WTC11 (cell line): ENCODE data around the gene FLYWCH2. TPM values are rescaled to one million over a fixed set of nuclear protein-coding genes. Genes with fewer than 3 reads are reported as not detected.

Experiments used
- ATAC-seq: fragments of 200-7000 bp; cut with Tn5 transposase; 2 replicates; pipeline ENCODE4 v1.10.0; 2021; ENCODE audit warnings: mild to moderate bottlenecking, moderate library complexity
- CTCF ChIA-PET: fragments of 300-600 bp; sonication (Branson Sonifier 250); formaldehyde crosslinking; loops from one replicate; lab custom pipeline; 2021; ENCODE audit warnings: antibody characterized with exemption; lab: Charles Lee
- POLR2A ChIA-PET: fragments of 350-600 bp; sonication (Branson Sonifier 250); formaldehyde crosslinking; loops from one replicate; lab custom pipeline; 2021; ENCODE audit warnings: antibody characterized with exemption; lab: Charles Lee
- DNase-seq: peaks from one replicate; pipeline ENCODE4 v3.0.0; 2021; ENCODE audit warnings: low spot score
- H3K27ac Mint-ChIP-seq: 2 replicates; pipeline ENCODE4 v1.8.0; 2021; ENCODE audit warnings: mixed read lengths
- H3K27me3 Mint-ChIP-seq: 2 replicates; pipeline ENCODE4 v1.8.0; 2021; ENCODE audit warnings: low read depth, mild to moderate bottlenecking, moderate library complexity, mixed read lengths
- H3K36me3 Mint-ChIP-seq: 2 replicates; pipeline ENCODE4 v1.8.0; 2021; ENCODE audit warnings: mixed read lengths
- H3K4me1 Mint-ChIP-seq: 2 replicates; pipeline ENCODE4 v1.8.0; 2022; ENCODE audit warnings: mixed read lengths
- H3K4me3 Mint-ChIP-seq: 2 replicates; pipeline ENCODE4 v1.8.0; 2021; ENCODE audit warnings: mild to moderate bottlenecking, moderate library complexity, mixed read lengths
- H3K9me3 Mint-ChIP-seq: 2 replicates; pipeline ENCODE4 v1.8.0; 2021; ENCODE audit warnings: mixed read lengths
- CTCF ChIP-seq: fragments of 200-600 bp; IDR thresholded peaks from 2 replicates; pipeline ENCODE4 v1.8.0; 2022; ENCODE audit warnings: antibody characterized with exemption
- E2F1 ChIP-seq: sonication (generic); formaldehyde crosslinking; IDR thresholded peaks from 2 replicates; pipeline ENCODE4 v1.8.0; 2022; ENCODE audit warnings: mild to moderate bottlenecking, missing genetic modification reagents
- ESRRA ChIP-seq: sonication (generic); formaldehyde crosslinking; IDR thresholded peaks from 2 replicates; pipeline ENCODE4 v1.8.1; 2022; ENCODE audit warnings: mild to moderate bottlenecking, missing genetic modification reagents, borderline replicate concordance
- ETV6 ChIP-seq: sonication (generic); formaldehyde crosslinking; IDR thresholded peaks from 2 replicates; pipeline ENCODE4 v1.8.1; 2022; ENCODE audit warnings: mild to moderate bottlenecking, missing genetic modification reagents
- FOXJ3 ChIP-seq: sonication (generic); formaldehyde crosslinking; IDR thresholded peaks from 2 replicates; pipeline ENCODE4 v1.9.0; 2021; ENCODE audit warnings: missing genetic modification reagents, mild to moderate bottlenecking, borderline replicate concordance
- FOXP4 ChIP-seq: sonication (generic); formaldehyde crosslinking; IDR thresholded peaks from 2 replicates; pipeline ENCODE4 v1.8.0; 2022; ENCODE audit warnings: mild to moderate bottlenecking, missing genetic modification reagents
- NR1H2 ChIP-seq: sonication (generic); formaldehyde crosslinking; IDR thresholded peaks from 2 replicates; pipeline ENCODE4 v1.9.0; 2021; ENCODE audit warnings: mild to moderate bottlenecking, moderate library complexity, missing genetic modification reagents
- PRDM15 ChIP-seq: sonication (generic); formaldehyde crosslinking; IDR thresholded peaks from 2 replicates; pipeline ENCODE4 v1.8.0; 2022; ENCODE audit warnings: missing genetic modification reagents
- RELA ChIP-seq: sonication (generic); formaldehyde crosslinking; IDR thresholded peaks from 2 replicates; pipeline ENCODE4 v1.8.1; 2022; ENCODE audit warnings: missing genetic modification reagents, mild to moderate bottlenecking, borderline replicate concordance
- STAT6 ChIP-seq: sonication (generic); formaldehyde crosslinking; conservative IDR thresholded peaks from 2 replicates; pipeline ENCODE4 v1.8.1; 2023; ENCODE audit warnings: mild to moderate bottlenecking, low read depth, missing genetic modification reagents, moderate library complexity
- TCF7 ChIP-seq: sonication (generic); formaldehyde crosslinking; IDR thresholded peaks from 2 replicates; pipeline ENCODE4 v1.8.0; 2022; ENCODE audit warnings: mild to moderate bottlenecking, low read depth, missing genetic modification reagents, moderate library complexity
- ZBTB43 ChIP-seq: sonication (generic); formaldehyde crosslinking; IDR thresholded peaks from 2 replicates; pipeline ENCODE4 v1.8.1; 2023; ENCODE audit warnings: mild to moderate bottlenecking, missing genetic modification reagents
- ZNF121 ChIP-seq: sonication (generic); formaldehyde crosslinking; IDR thresholded peaks from 2 replicates; pipeline ENCODE4 v1.8.0; 2023; ENCODE audit warnings: missing genetic modification reagents
- ZNF423 ChIP-seq: fragments of 250-450 bp; sonication (Bioruptor Pico); IDR thresholded peaks from 2 replicates; pipeline ENCODE4 v2.1.2; 2022; ENCODE audit warnings: mild to moderate bottlenecking, moderate library complexity
- total RNA-seq: library from RNA; stranded (reverse); gene quantifications from 3 replicates; pipeline ENCODE4 v1.2.3, GENCODE V29; 2021

FLYWCH2 gene
- total RNA-seq, 1 experiment from 2014 or later, result 20.7 TPM

- ATAC-seq (no peak), DNase-seq (no peak)
- Mint-ChIP-seq H3K27ac (no peak overlapping the region), H3K9me3 (no peaks in the 10 kb centered on the region), H3K27me3 (no peaks in the 10 kb centered on the region), H3K4me3 (no peak overlapping the region), H3K36me3 (no peaks in the 10 kb centered on the region), H3K4me1 (peaks cover 5% of the 10 kb centered on the region)
- CTCF ChIA-PET, result interaction anchor here (1.0 to 2.3 kb wide), 3 partner anchors 17 to 28 kb away, joined by 3 to 9 read pairs (median 5); partner anchors contain the start of gene FLYWCH2
- no peak for TF ChIP-seq NR1H2 (CRISPR knock-in tag)
- TF ChIP-seq ESRRA (CRISPR knock-in tag), result no peak
- POLR2A ChIA-PET, result no interaction called here
These were observed 16.6 kb downstream of the FLYWCH2 start for GRCh38 chr16:2899564-2900072.

- H3K27me3 Mint-ChIP-seq, result no peaks in the 10 kb centered on the region
- H3K4me3 Mint-ChIP-seq, result no peak overlapping the region
- no peak overlapping the region for H3K27ac Mint-ChIP-seq
- ATAC-seq (no peak), DNase-seq (no peak)
- POLR2A ChIA-PET, result no interaction called here
- TF ChIP-seq NR1H2 (CRISPR knock-in tag), result no peak
- TF ChIP-seq FOXJ3 (CRISPR knock-in tag), result no peak
- no peak for TF ChIP-seq STAT6
- no peak for TF ChIP-seq CTCF
- no peak for TF ChIP-seq ZNF423 (CRISPR knock-in tag)
- no peak for TF ChIP-seq RELA (CRISPR knock-in tag)
- no peak for TF ChIP-seq ETV6 (CRISPR knock-in tag)
- no peaks in the 10 kb centered on the region for H3K36me3 Mint-ChIP-seq
- H3K4me1 Mint-ChIP-seq, result peaks cover 5% of the 10 kb centered on the region
- CTCF ChIA-PET, result no interaction called here
- no peaks in the 10 kb centered on the region for H3K9me3 Mint-ChIP-seq
These were observed 17.6 kb downstream of the FLYWCH2 start for GRCh38 chr16:2900526-2901075.

- ATAC-seq, result no peak
- peaks cover 10% of the 10 kb centered on the region for H3K9me3 Mint-ChIP-seq
- ChIA-PET POLR2A (no interaction called here), CTCF (interaction anchor here (0.9 to 1.1 kb wide), 3 partner anchors 20 to 64 kb away, joined by 3 to 9 read pairs (median 4); partner anchors contain the start of gene FLYWCH2)
- H3K36me3 Mint-ChIP-seq, result no peaks in the 10 kb centered on the region
- DNase-seq, result peak; percentile 42
- H3K27ac Mint-ChIP-seq, result no peak overlapping the region
- no peak overlapping the region for H3K4me3 Mint-ChIP-seq
- no peaks in the 10 kb centered on the region; the same call in 1 of the 2 replicates for H3K27me3 Mint-ChIP-seq
- H3K4me1 Mint-ChIP-seq, result peaks cover 15% of the 10 kb centered on the region
- TF ChIP-seq E2F1 (no peak), TCF7 (CRISPR knock-in tag) (no peak), ZNF121 (peak; percentile 62; the same call in 1 of the 2 replicates), NR1H2 (CRISPR knock-in tag) (no peak), FOXP4 (CRISPR knock-in tag) (no peak), ZBTB43 (no peak), PRDM15 (no peak)
These were observed 19.5 kb downstream of the FLYWCH2 start for GRCh38 chr16:2902337-2903130.
